ENCODE measurements around the gene GATA5. TPM values are rescaled to one million over a fixed set of nuclear protein-coding genes. Genes with fewer than 3 reads are reported as not detected.

The GATA5 gene
- total RNA-seq, 1 donor from 2014 or later, result not detected

DNA sequence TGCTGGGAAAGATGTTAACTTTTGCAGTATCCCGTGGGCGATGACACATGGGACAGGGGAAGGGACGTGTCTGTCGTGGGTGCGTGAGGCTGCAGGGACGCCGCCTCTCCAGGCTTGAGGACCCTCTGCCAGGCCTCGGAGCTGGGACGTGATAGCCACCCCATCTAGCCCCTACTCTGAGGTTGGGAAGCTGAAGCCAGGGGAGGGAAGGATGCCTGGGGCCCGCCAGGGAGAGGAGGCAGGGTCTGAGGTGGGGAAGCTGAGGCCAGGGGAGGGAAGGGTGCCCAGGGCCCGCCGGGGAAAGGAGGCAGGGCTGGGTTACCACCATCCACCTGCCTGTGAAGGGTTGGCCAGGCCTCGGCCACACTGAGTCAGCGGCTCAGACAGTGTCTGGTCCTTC, 38.2 kb upstream of the GATA5 start:
- H3K9me3 Mint-ChIP-seq (ENCODE audit: unreplicated experiment), result no peaks in the 10 kb centered on the region
- no peaks in the 10 kb centered on the region for H3K36me3 Mint-ChIP-seq (ENCODE audit: low read depth, unreplicated experiment)
- Histone ChIP-seq H3K9ac (ENCODE audit: low read length) (no peak overlapping the region), H3K27me3 (ENCODE audit: insufficient read depth, low read length) (no peaks in the 10 kb centered on the region), H2AFZ (ENCODE audit: low read depth, low read length) (no peak overlapping the region), H3K9me3 (ENCODE audit: insufficient read depth, low read depth, low read length) (no peaks in the 10 kb centered on the region), H3K4me1 (ENCODE audit: insufficient read depth, low read length) (no peaks in the 10 kb centered on the region), H3K4me2 (ENCODE audit: low read length) (no peak overlapping the region), H3K27ac (ENCODE audit: low read depth, low read length) (no peak overlapping the region), H4K20me1 (ENCODE audit: insufficient read depth, low read length) (no peaks in the 10 kb centered on the region), H3K36me3 (ENCODE audit: insufficient read depth, low read length) (no peaks in the 10 kb centered on the region), H3K4me3 (ENCODE audit: insufficient read depth, low read depth, low read length) (no peak overlapping the region), H3K79me2 (ENCODE audit: insufficient read depth, low read length) (no peaks in the 10 kb centered on the region)
- no peak overlapping the region for H3K27ac Mint-ChIP-seq (ENCODE audit: unreplicated experiment)
- FAIRE-seq (no peak), DNase-seq (ENCODE audit: low read depth) (no peak)
- H3K4me1 Mint-ChIP-seq (ENCODE audit: low read depth, unreplicated experiment), result peaks cover 2% of the 10 kb centered on the region
- H3K4me3 Mint-ChIP-seq (ENCODE audit: unreplicated experiment), result no peak overlapping the region
- TF ChIP-seq, protein P1, sequence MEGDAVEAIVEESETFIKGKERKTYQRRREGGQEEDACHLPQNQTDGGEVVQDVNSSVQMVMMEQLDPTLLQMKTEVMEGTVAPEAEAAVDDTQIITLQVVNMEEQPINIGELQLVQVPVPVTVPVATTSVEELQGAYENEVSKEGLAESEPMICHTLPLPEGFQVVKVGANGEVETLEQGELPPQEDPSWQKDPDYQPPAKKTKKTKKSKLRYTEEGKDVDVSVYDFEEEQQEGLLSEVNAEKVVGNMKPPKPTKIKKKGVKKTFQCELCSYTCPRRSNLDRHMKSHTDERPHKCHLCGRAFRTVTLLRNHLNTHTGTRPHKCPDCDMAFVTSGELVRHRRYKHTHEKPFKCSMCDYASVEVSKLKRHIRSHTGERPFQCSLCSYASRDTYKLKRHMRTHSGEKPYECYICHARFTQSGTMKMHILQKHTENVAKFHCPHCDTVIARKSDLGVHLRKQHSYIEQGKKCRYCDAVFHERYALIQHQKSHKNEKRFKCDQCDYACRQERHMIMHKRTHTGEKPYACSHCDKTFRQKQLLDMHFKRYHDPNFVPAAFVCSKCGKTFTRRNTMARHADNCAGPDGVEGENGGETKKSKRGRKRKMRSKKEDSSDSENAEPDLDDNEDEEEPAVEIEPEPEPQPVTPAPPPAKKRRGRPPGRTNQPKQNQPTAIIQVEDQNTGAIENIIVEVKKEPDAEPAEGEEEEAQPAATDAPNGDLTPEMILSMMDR (IDR thresholded peaks at IDR 0.05; ENCODE audit: insufficient read depth, low read depth, low read length), result no peak
- no peak for TF ChIP-seq EZH2 (IDR thresholded peaks at IDR 0.05; ENCODE audit: insufficient read depth, low read length)
- H3K27me3 Mint-ChIP-seq (ENCODE audit: low read depth, unreplicated experiment), result peaks cover 36% of the 10 kb centered on the region

DNA sequence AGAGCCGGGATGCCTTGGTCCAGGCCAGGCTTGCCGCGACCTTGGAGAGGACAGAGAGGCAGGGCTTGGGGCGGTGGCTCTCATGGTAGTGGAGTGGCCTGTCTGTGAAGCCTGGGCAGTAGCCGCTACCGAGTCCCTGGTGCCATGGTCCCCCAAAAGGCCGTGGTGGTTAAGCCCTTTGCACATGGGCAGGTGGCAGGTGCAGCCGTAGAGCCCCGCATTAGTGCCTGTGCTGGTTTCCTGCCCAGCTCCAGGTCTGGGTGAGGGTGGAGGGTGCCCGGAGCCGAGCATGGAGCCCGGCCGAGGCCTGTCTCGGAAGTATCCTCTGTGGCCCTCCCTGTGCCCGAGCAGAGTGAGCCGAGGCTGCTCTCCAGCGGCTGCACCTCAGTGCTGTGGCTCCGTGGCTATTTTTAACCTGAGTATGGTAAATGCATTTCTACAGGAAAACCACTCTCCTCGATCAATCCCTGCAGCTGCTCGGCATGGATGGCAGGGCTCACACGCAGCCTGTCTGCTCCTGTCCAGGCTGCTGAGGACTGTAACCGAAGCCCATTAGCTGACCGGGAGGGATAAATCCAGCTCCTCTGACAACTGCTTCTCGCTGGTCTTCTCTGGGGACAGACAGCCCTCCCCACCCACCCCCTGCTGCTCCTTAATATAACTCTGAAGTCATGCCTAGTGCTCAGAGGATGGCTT, 36.3 kb upstream of the GATA5 start:
- H3K9me3 ChIP-seq (ENCODE audit: insufficient read depth, low read depth, low read length), result no peaks in the 10 kb centered on the region
- FAIRE-seq (no peak), DNase-seq (ENCODE audit: low read depth) (no peak)
- Mint-ChIP-seq H3K36me3 (ENCODE audit: low read depth, unreplicated experiment) (no peaks in the 10 kb centered on the region), H3K4me1 (ENCODE audit: low read depth, unreplicated experiment) (peaks cover 2% of the 10 kb centered on the region), H3K4me3 (ENCODE audit: unreplicated experiment) (no peak overlapping the region), H3K9me3 (ENCODE audit: unreplicated experiment) (no peaks in the 10 kb centered on the region), H3K27ac (ENCODE audit: unreplicated experiment) (no peak overlapping the region), H3K27me3 (ENCODE audit: low read depth, unreplicated experiment) (peaks cover 36% of the 10 kb centered on the region)
- no peaks in the 10 kb centered on the region for H3K27me3 ChIP-seq (ENCODE audit: insufficient read depth, low read length)
- no peak overlapping the region for H3K9ac ChIP-seq (ENCODE audit: low read length)
- no peak overlapping the region for H3K4me2 ChIP-seq (ENCODE audit: low read length)
- H3K79me2 ChIP-seq (ENCODE audit: insufficient read depth, low read length), result no peaks in the 10 kb centered on the region
- H3K27ac ChIP-seq (ENCODE audit: low read depth, low read length), result no peak overlapping the region
- no peaks in the 10 kb centered on the region for H4K20me1 ChIP-seq (ENCODE audit: insufficient read depth, low read length)
- TF ChIP-seq, protein P1 (IDR thresholded peaks at IDR 0.05; ENCODE audit: insufficient read depth, low read depth, low read length), result no peak
- no peak for TF ChIP-seq EZH2 (IDR thresholded peaks at IDR 0.05; ENCODE audit: insufficient read depth, low read length)
- H2AFZ ChIP-seq (ENCODE audit: low read depth, low read length), result no peak overlapping the region
- no peaks in the 10 kb centered on the region for H3K36me3 ChIP-seq (ENCODE audit: insufficient read depth, low read length)
- no peaks in the 10 kb centered on the region for H3K4me1 ChIP-seq (ENCODE audit: insufficient read depth, low read length)
- H3K4me3 ChIP-seq (ENCODE audit: insufficient read depth, low read depth, low read length), result no peak overlapping the region

DNA sequence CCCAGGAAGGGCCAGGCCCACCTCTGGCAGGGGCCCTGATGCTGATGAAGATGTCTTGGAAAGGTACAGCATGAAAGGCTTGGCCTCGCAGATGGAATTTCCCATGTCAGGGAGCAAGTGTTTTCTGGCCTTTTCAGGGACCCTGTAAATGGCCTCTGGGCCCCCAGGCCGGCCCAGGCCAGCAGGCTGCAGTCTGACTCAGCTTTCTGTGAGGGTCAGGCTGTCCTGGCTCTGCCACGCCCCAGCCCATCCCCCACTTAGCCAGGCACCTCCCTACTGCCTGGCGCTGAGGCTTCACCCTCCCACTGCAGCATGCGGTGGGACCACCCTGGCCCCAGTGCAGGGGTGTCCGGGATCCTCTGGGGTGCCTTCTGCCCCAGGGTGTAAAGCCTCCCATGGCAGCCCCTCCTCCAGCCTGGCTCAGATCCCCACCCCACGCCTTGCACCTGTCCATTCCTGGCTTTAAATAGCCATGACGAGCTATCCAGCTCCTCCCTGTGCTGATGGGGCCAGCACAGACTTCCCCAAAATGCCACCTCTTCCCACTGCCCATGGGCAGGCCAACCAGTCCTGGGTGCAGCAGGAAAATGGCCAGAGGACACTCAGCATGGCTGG, 35.6 kb upstream of the GATA5 start:
- DNase-seq (ENCODE audit: low read depth), result no peak
- Histone ChIP-seq H3K4me3 (ENCODE audit: insufficient read depth, low read depth, low read length) (no peak overlapping the region), H2AFZ (ENCODE audit: low read depth, low read length) (no peak overlapping the region), H4K20me1 (ENCODE audit: insufficient read depth, low read length) (no peaks in the 10 kb centered on the region), H3K27me3 (ENCODE audit: insufficient read depth, low read length) (no peaks in the 10 kb centered on the region), H3K27ac (ENCODE audit: low read depth, low read length) (no peak overlapping the region), H3K9ac (ENCODE audit: low read length) (no peak overlapping the region), H3K36me3 (ENCODE audit: insufficient read depth, low read length) (no peaks in the 10 kb centered on the region), H3K79me2 (ENCODE audit: insufficient read depth, low read length) (no peaks in the 10 kb centered on the region), H3K4me1 (ENCODE audit: insufficient read depth, low read length) (no peaks in the 10 kb centered on the region), H3K9me3 (ENCODE audit: insufficient read depth, low read depth, low read length) (no peaks in the 10 kb centered on the region), H3K4me2 (ENCODE audit: low read length) (no peak overlapping the region)
- Mint-ChIP-seq H3K27me3 (ENCODE audit: low read depth, unreplicated experiment) (peaks cover 31% of the 10 kb centered on the region), H3K4me3 (ENCODE audit: unreplicated experiment) (no peak overlapping the region), H3K4me1 (ENCODE audit: low read depth, unreplicated experiment) (peaks cover 2% of the 10 kb centered on the region), H3K9me3 (ENCODE audit: unreplicated experiment) (no peaks in the 10 kb centered on the region), H3K27ac (ENCODE audit: unreplicated experiment) (no peak overlapping the region), H3K36me3 (ENCODE audit: low read depth, unreplicated experiment) (no peaks in the 10 kb centered on the region)
- TF ChIP-seq, protein P1 (IDR thresholded peaks at IDR 0.05; ENCODE audit: insufficient read depth, low read depth, low read length), result no peak
- no peak for TF ChIP-seq EZH2 (IDR thresholded peaks at IDR 0.05; ENCODE audit: insufficient read depth, low read length)
- no peak for FAIRE-seq
